HCT116 (cell line): ENCODE measurements around the gene ALOXE3. TPM values are rescaled to one million over a fixed set of nuclear protein-coding genes. Genes with fewer than 3 reads are reported as not detected.

Source experiments
- ATAC-seq: fragments of 200-7000 bp; cut with Tn5 transposase; 2 replicates; pipeline ENCODE4 v1.9.1; 2020; ENCODE audit warnings: mild to moderate bottlenecking, moderate library complexity
- BruUV-seq: library from RNA; stranded (reverse); fragments of 400-500 nt; replicated peaks from 2 replicates; lab custom pipeline; 2021; lab: Mats Ljungman, UMichigan
- CTCF ChIA-PET: fragments of 300-600 bp; sonication (Branson Sonifier 250); formaldehyde crosslinking; loops from one replicate; lab custom pipeline; 2021; ENCODE audit warnings: antibody characterized with exemption; lab: Charles Lee
- POLR2A ChIA-PET: fragments of 300-600, 350-600 bp; sonication (Branson Sonifier 250); formaldehyde crosslinking; loops from one replicate; lab custom pipeline; 2021; ENCODE audit warnings: antibody characterized with exemption; lab: Charles Lee
- RAD21 ChIA-PET, 2 experiments: fragments of 300-600 bp; sonication (Branson Sonifier 250); formaldehyde crosslinking; loops; one replicate each; lab custom pipeline; 2023; ENCODE audit warnings: low total read pairs in 2 of 2; ENCODE audit not compliant: uncharacterized antibody in 2 of 2, unreplicated experiment in 2 of 2, low non-redundant PET in 1 of 2; lab: Charles Lee
- DNase-seq: peaks from one replicate; pipeline ENCODE4 v3.0.0-alpha.2; 2010; ENCODE audit warnings: low read depth, low spot score
- H2AFZ ChIP-seq: fragments of 200-600 bp; shearing (Covaris generic), sonication (generic); 2 replicates; pipeline ENCODE4 v1.6.1; 2017; ENCODE audit warnings: low read depth, mixed run types, mixed read lengths, antibody characterized with exemption, low read length; ENCODE audit not compliant: poor library complexity, severe bottlenecking
- H3K27ac ChIP-seq: 2 replicates; pipeline ENCODE4 v1.5.1; 2012; ENCODE audit warnings: low read depth, low read length
- H3K27me3 ChIP-seq: fragments of 200-600 bp; sonication (generic); 2 replicates; pipeline ENCODE4 v1.6.1; 2016; ENCODE audit warnings: mixed run types, low read length, mixed read lengths; ENCODE audit not compliant: insufficient read depth
- H3K36me3 ChIP-seq, 2 experiments: fragments of 200-500 bp in 1 of 2; fragments of 200-600 bp in 1 of 2; sonication (Bioruptor generic) in 1 of 2; sonication (generic) in 1 of 2; 2 replicates each; pipeline versions ENCODE4 v1.5.1 to v1.6.1; 2014 to 2016; ENCODE audit warnings: low read length in 2 of 2, inconsistent platforms in 1 of 2, mixed read lengths in 1 of 2, mixed run types in 1 of 2; ENCODE audit not compliant: insufficient read depth in 2 of 2, control insufficient read depth in 1 of 2
- H3K4me1 ChIP-seq, 2 experiments: fragments of 200-600 bp in 1 of 2; sonication (generic) in 1 of 2; 2 replicates each; pipeline versions ENCODE4 v1.5.1 to v1.6.1; 2012 to 2017; ENCODE audit warnings: low read length in 2 of 2, inconsistent platforms in 1 of 2, mild to moderate bottlenecking in 1 of 2, mixed read lengths in 1 of 2, mixed run types in 1 of 2, moderate library complexity in 1 of 2; ENCODE audit not compliant: insufficient read depth in 2 of 2, control insufficient read depth in 1 of 2
- H3K4me2 ChIP-seq: fragments of 200-600 bp; sonication (generic); 2 replicates; pipeline ENCODE4 v1.6.1; 2017; ENCODE audit warnings: mixed run types, low read length, mixed read lengths
- H3K4me3 ChIP-seq, 2 experiments: fragments of 200-600 bp in 1 of 2; sonication (generic) in 1 of 2; replicated peaks in 1 of 2; 2 replicates each; pipeline ENCODE4 v1.5.1; 2011 to 2016; ENCODE audit warnings: low read length in 2 of 2, control low read depth in 1 of 2, low read depth in 1 of 2, mild to moderate bottlenecking in 1 of 2, mixed read lengths in 1 of 2, mixed run types in 1 of 2
- H3K79me2 ChIP-seq: fragments of 200-600 bp; sonication (generic); 2 replicates; pipeline ENCODE4 v1.6.1; 2017; ENCODE audit warnings: mild to moderate bottlenecking, mixed run types, low read length, moderate library complexity, mixed read lengths; ENCODE audit not compliant: insufficient read depth
- H3K9ac ChIP-seq: fragments of 200-600 bp; sonication (generic); 2 replicates; pipeline ENCODE4 v1.6.1; 2016; ENCODE audit warnings: low read length, mixed read lengths
- H3K9me2 ChIP-seq: fragments of 200-600 bp; sonication (generic), shearing (Covaris generic); 2 replicates; pipeline ENCODE4 v1.6.1; 2017; ENCODE audit warnings: mixed run types, mild to moderate bottlenecking, moderate library complexity; ENCODE audit not compliant: insufficient read depth
- H3K9me3 ChIP-seq, 2 experiments: fragments of 200-500 bp in 1 of 2; fragments of 200-600 bp in 1 of 2; sonication (Bioruptor generic) in 1 of 2; sonication (generic) in 1 of 2; 2 replicates each; pipeline ENCODE4 v1.6.1; 2014 to 2017; ENCODE audit warnings: low read length in 2 of 2, mixed read lengths in 2 of 2, inconsistent platforms in 1 of 2, low read depth in 1 of 2, mild to moderate bottlenecking in 1 of 2, mixed run types in 1 of 2, moderate library complexity in 1 of 2; ENCODE audit not compliant: control insufficient read depth in 1 of 2, insufficient read depth in 1 of 2
- H4K20me1 ChIP-seq: fragments of 200-600 bp; sonication (generic), shearing (Covaris generic); 2 replicates; pipeline ENCODE4 v1.6.1; 2017; ENCODE audit warnings: mixed run types, mild to moderate bottlenecking, moderate library complexity; ENCODE audit not compliant: insufficient read depth
- CBX3 ChIP-seq: IDR thresholded peaks from 2 replicates; pipeline ENCODE4 v1.6.1; 2012; ENCODE audit warnings: low read depth
- CEBPB ChIP-seq: IDR thresholded peaks from 2 replicates; pipeline ENCODE4 v1.6.1; 2012; ENCODE audit warnings: low read depth
- CTCF ChIP-seq, 3 experiments: fragments of 200-600 bp in 1 of 3; sonication (generic) in 1 of 3; IDR thresholded peaks in 2 of 3; conservative IDR thresholded peaks in 1 of 3; 2 replicates each; pipeline ENCODE4 v1.5.1; 2012 to 2017; ENCODE audit warnings: low read depth in 2 of 3, low read length in 2 of 3, antibody characterized with exemption in 1 of 3, borderline replicate concordance in 1 of 3, control low read depth in 1 of 3, mild to moderate bottlenecking in 1 of 3, mixed read lengths in 1 of 3, mixed run types in 1 of 3, moderate library complexity in 1 of 3; ENCODE audit not compliant: insufficient read depth in 1 of 3
- EZH2 ChIP-seq: fragments of 200-600 bp; sonication (generic); IDR thresholded peaks from 2 replicates; pipeline ENCODE4 v1.6.1; 2017; ENCODE audit warnings: antibody characterized with exemption, mixed run types
- EZH2phosphoT487 ChIP-seq: fragments of 200-600 bp; IDR thresholded peaks from 2 replicates; pipeline ENCODE4 v1.6.1; 2018; ENCODE audit warnings: antibody characterized with exemption, borderline replicate concordance
- FOSL1 ChIP-seq: IDR thresholded peaks from 2 replicates; pipeline ENCODE4 v1.6.1; 2012; ENCODE audit warnings: low read depth
- JUND ChIP-seq: IDR thresholded peaks from 2 replicates; pipeline ENCODE4 v1.6.1; 2012
- MAX ChIP-seq: IDR thresholded peaks from 2 replicates; pipeline ENCODE4 v1.6.1; 2012
- POLR2AphosphoS5 ChIP-seq: IDR thresholded peaks from 2 replicates; pipeline ENCODE4 v1.6.1; 2011; ENCODE audit warnings: mild to moderate bottlenecking, low read depth, low read length, moderate library complexity
- SP1 ChIP-seq: IDR thresholded peaks from 2 replicates; pipeline ENCODE4 v1.6.1; 2012; ENCODE audit warnings: low read depth
- SRF ChIP-seq: IDR thresholded peaks from 2 replicates; pipeline ENCODE4 v1.6.1; 2012; ENCODE audit warnings: low read depth
- ZFX ChIP-seq: fragments of 450-650 bp; IDR thresholded peaks from 2 replicates; pipeline ENCODE4 v1.6.1; 2017
- intact Hi-C: fragments of 100-400 bp; cut with micrococcal nuclease; formaldehyde crosslinking; loops from 2 replicates; pipeline ENCODE4 v1.10.0; 2022
- total RNA-seq: library from RNA; stranded (reverse); gene quantifications from one replicate; pipeline ENCODE4 v1.2.1, GENCODE V29; 2021; ENCODE audit not compliant: unreplicated experiment

ALOXE3 gene
- total RNA-seq, 1 experiment from 2014 or later: 3.5 TPM

GRCh38 chr17:8133399-8133798 is 15.1 kb upstream of the ALOXE3 start:
- TF ChIP-seq MAX (no peak), POLR2AphosphoS5 (no peak)
- no peaks in the 10 kb centered on the region for H3K79me2 ChIP-seq
- CTCF ChIA-PET: interaction anchor here (0.7 to 2.9 kb wide), 6 partner anchors 14 to 90 kb away, joined by 3 to 10 read pairs (median 6); no protein-coding TSS in a partner anchor
- RAD21 ChIA-PET: no interaction called here
- no peaks in the 10 kb centered on the region for H3K36me3 ChIP-seq
- ATAC-seq (peak; percentile 15; the same call in 1 of the 2 replicates), DNase-seq (no peak)
- H3K4me2 ChIP-seq: peak overlapping the region; percentile 55
- POLR2A ChIA-PET: interaction anchor here (1.1 to 2.6 kb wide), 3 partner anchors 11 to 40 kb away, joined by 3 to 18 read pairs (median 7); no protein-coding TSS in a partner anchor
- no peak overlapping the region for H3K4me3 ChIP-seq
- H3K9me2 ChIP-seq: no peaks in the 10 kb centered on the region
- peak overlapping the region; percentile 39 for H3K27ac ChIP-seq
- H2AFZ ChIP-seq: no peak overlapping the region
- peaks cover 25 to 62% of the 10 kb centered on the region in 2 experiments for H3K4me1 ChIP-seq
- H3K9me3 ChIP-seq: no peaks in the 10 kb centered on the region
- intact Hi-C loops: no loop called here
- H3K27me3 ChIP-seq: no peaks in the 10 kb centered on the region
- no TSS peak for BruUV-seq
- no peaks in the 10 kb centered on the region for H4K20me1 ChIP-seq
- 0 out of 2 replicates have a peak overlapping the region, but pooled peaks have one; percentile 0 for H3K9ac ChIP-seq

GRCh38 chr17:8131844-8132441 is 13.6 kb upstream of the ALOXE3 start:
- H3K4me2 ChIP-seq: no peak overlapping the region

More at GRCh38 chr17:8131844-8132441, 13.6 kb upstream of the ALOXE3 start:
- no peaks in the 10 kb centered on the region for H4K20me1 ChIP-seq
- no peaks in the 10 kb centered on the region for H3K9me2 ChIP-seq
- H3K27me3 ChIP-seq: no peaks in the 10 kb centered on the region
- RAD21 ChIA-PET: no interaction called here
- peaks cover 28 to 61% of the 10 kb centered on the region in 2 experiments for H3K4me1 ChIP-seq
- no peak overlapping the region for H3K27ac ChIP-seq
- POLR2A ChIA-PET: interaction anchor here (0.7 to 2.3 kb wide), 4 partner anchors 10 to 91 kb away, joined by 4 to 7 read pairs (median 4); partner anchors contain the start of gene AURKB
- DNase-seq: no peak
- CTCF ChIA-PET: interaction anchor here (0.6 to 2.9 kb wide), 2 partner anchors 23 to 71 kb away, joined by 4 to 10 read pairs; no protein-coding TSS in a partner anchor
- no peak for TF ChIP-seq JUND
- no peak for TF ChIP-seq SRF
- TF ChIP-seq CEBPB: no peak
- TF ChIP-seq ZFX: no peak
- TF ChIP-seq CBX3: no peak
- no peak for TF ChIP-seq MAX
- TF ChIP-seq CTCF (IDR thresholded peaks at IDR 0.05 in 2 of 3, conservative IDR thresholded peaks at IDR 0.05 in 1 of 3; ENCODE audit: borderline replicate concordance in 1 of 3, insufficient read depth in 1 of 3, low read depth in 2 of 3, low read length in 2 of 3): no peak
- TF ChIP-seq FOSL1: no peak
- TF ChIP-seq SP1: no peak
- TF ChIP-seq EZH2: no peak
- no peak for TF ChIP-seq EZH2phosphoT487
- intact Hi-C loops: no loop called here
- no peak overlapping the region for H2AFZ ChIP-seq
- H3K79me2 ChIP-seq: no peaks in the 10 kb centered on the region
- H3K9ac ChIP-seq: no peak overlapping the region
- ATAC-seq: no peak
- no TSS peak for BruUV-seq
- no peak overlapping the region for H3K4me3 ChIP-seq
- H3K9me3 ChIP-seq: no peaks in the 10 kb centered on the region
- no peaks in the 10 kb centered on the region for H3K36me3 ChIP-seq
